PFSK-1 (cell line): ENCODE measurements around the gene RPH3AL.

Experiments
- FOXP2 ChIP-seq: optimal IDR thresholded peaks from 2 replicates; pipeline ENCODE3; 2011; ENCODE audit warnings: borderline replicate concordance, control low read depth, inconsistent platforms; ENCODE audit not compliant: insufficient read depth; ENCODE audit errors: extremely low read length, extremely low read depth
- POLR2AphosphoS5 ChIP-seq: IDR thresholded peaks from 2 replicates; pipeline ENCODE4 v1.6.1; 2012; ENCODE audit warnings: low read depth, mild to moderate bottlenecking, control low read depth, low read length, moderate library complexity
- SIN3A ChIP-seq: IDR thresholded peaks from 2 replicates; pipeline ENCODE4 v1.6.1; 2012; ENCODE audit warnings: mild to moderate bottlenecking, low read length, moderate library complexity, borderline replicate concordance; ENCODE audit not compliant: insufficient read depth
- TAF1 ChIP-seq: IDR thresholded peaks from 2 replicates; pipeline ENCODE4 v1.6.1; 2012; ENCODE audit warnings: low read length, control low read depth, borderline replicate concordance; ENCODE audit not compliant: insufficient read depth
- TF ChIP-seq, protein P1 (sequence below), 2 experiments: IDR thresholded peaks; 2 replicates each; pipeline versions ENCODE4 v1.6.1 to v1.8.0; 2011 to 2012; ENCODE audit warnings: low read depth in 2 of 2, low read length in 2 of 2, control low read depth in 1 of 2, inconsistent platforms in 1 of 2, mild to moderate bottlenecking in 1 of 2, moderate library complexity in 1 of 2; ENCODE audit not compliant: insufficient read depth in 1 of 2

DNA sequence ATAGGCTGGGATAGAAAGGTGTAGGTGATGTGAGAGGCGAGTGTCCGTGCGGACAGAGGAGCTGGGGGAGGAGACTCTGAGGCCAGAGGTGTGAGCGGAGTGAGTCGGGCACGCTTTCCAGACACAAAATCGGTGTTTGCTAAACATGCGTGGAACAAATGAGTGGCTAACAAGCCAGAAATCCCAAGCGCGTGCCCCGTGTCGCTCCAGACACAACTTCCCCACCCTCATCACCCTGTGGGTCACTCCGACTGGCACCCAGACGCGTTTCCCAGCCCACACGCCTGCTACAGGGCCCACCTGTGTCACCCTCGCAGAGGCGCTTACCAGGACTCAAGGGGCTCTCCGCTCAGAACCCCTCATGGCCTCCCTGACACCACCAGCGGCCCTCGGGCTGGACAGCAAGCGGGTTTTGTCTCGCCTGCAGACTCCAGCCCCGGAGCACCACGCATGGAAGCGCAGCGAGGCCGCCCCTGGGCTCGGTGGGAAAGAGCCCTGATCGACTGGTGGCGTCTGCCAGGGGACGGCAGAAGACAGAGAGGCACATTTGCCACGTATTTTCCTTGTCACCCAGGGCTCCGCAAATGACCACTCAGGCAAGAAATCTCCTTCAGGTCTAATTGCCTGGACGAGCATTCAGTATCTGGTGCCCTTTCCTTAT lies 6.0 kb upstream of the RPH3AL start:
- no peak for TF ChIP-seq POLR2AphosphoS5
- TF ChIP-seq, protein P1, sequence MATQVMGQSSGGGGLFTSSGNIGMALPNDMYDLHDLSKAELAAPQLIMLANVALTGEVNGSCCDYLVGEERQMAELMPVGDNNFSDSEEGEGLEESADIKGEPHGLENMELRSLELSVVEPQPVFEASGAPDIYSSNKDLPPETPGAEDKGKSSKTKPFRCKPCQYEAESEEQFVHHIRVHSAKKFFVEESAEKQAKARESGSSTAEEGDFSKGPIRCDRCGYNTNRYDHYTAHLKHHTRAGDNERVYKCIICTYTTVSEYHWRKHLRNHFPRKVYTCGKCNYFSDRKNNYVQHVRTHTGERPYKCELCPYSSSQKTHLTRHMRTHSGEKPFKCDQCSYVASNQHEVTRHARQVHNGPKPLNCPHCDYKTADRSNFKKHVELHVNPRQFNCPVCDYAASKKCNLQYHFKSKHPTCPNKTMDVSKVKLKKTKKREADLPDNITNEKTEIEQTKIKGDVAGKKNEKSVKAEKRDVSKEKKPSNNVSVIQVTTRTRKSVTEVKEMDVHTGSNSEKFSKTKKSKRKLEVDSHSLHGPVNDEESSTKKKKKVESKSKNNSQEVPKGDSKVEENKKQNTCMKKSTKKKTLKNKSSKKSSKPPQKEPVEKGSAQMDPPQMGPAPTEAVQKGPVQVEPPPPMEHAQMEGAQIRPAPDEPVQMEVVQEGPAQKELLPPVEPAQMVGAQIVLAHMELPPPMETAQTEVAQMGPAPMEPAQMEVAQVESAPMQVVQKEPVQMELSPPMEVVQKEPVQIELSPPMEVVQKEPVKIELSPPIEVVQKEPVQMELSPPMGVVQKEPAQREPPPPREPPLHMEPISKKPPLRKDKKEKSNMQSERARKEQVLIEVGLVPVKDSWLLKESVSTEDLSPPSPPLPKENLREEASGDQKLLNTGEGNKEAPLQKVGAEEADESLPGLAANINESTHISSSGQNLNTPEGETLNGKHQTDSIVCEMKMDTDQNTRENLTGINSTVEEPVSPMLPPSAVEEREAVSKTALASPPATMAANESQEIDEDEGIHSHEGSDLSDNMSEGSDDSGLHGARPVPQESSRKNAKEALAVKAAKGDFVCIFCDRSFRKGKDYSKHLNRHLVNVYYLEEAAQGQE (IDR thresholded peaks at IDR 0.05; ENCODE audit: insufficient read depth in 1 of 2, low read depth in 2 of 2, low read length in 2 of 2): no peak
- TF ChIP-seq TAF1: no peak
- no peak for TF ChIP-seq FOXP2
- TF ChIP-seq SIN3A: no peak
